T-helper 1 cell treated with Interleukin-12 subunit alpha and Interleukin-12 subunit beta and Interleukin-4 antibody, amounts not matched to agents 30 μg/mL and 1 μg/mL, for 36 hours (primary cell): ENCODE measurements around the gene ATXN1.
"Not testable (repeated sequence)": the region's sequence is repeated elsewhere in the genome, so short reads cannot be mapped to it uniquely, and the experiment has no call there.

Experiments
- H3K27ac Mint-ChIP-seq: one replicate; pipeline ENCODE4 v1.8.0; 2021; ENCODE audit warnings: mild to moderate bottlenecking, mixed read lengths
- H3K27me3 Mint-ChIP-seq: one replicate; pipeline ENCODE4 v1.8.0; 2021; ENCODE audit warnings: low read depth, mixed read lengths
- H3K36me3 Mint-ChIP-seq: one replicate; pipeline ENCODE4 v1.8.0; 2021; ENCODE audit warnings: low read depth, mixed read lengths
- H3K4me1 Mint-ChIP-seq: one replicate; pipeline ENCODE4 v1.8.0; 2021; ENCODE audit warnings: low read depth, mixed read lengths
- H3K4me3 Mint-ChIP-seq: one replicate; pipeline ENCODE4 v1.8.0; 2021; ENCODE audit warnings: mild to moderate bottlenecking, moderate library complexity, mixed read lengths
- H3K9me3 Mint-ChIP-seq: one replicate; pipeline ENCODE4 v1.8.0; 2021; ENCODE audit warnings: mixed read lengths

The ATXN1 gene

DNA sequence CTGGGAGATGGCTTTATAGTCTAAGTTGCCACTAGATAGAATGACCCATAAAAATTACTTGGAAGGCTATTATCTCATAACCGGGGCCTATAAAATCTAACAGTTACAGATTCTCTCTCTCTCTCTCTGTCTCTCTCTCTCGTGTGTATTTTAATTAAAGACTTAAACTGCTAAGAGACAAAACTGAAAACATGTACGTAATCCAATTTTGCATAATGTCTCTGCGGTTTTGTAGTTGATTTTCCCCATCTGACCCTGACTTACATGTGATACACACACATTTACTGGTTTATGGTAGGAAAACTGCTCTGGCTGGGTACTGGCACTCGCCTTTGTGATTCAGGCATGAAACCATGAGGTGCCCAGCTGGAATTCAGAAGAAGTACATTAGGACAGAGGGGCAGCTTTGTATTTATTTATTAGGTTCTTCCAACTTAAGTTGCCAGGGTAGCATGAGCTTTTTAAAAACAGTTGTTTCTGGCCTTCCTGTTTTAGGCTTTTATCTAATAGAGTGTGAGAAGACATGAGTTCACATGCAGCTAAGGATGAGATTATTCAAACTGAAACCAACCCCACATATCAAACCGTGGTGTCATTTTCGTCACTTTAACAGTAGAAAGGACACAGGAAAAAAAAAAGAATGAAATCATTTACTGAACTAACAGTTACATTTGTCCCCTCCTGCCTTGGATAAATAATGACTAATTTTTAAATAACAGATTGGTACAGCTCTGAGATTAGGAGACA is 340.4 kb downstream of the ATXN1 start:
- H3K4me3 Mint-ChIP-seq, result peak overlapping the region; percentile 73
- H3K27me3 Mint-ChIP-seq, result no peaks in the 10 kb centered on the region
- H3K9me3 Mint-ChIP-seq, result no peaks in the 10 kb centered on the region
- peak overlapping the region; percentile 99 for H3K27ac Mint-ChIP-seq
- H3K36me3 Mint-ChIP-seq, result peaks cover 22% of the 10 kb centered on the region
- H3K4me1 Mint-ChIP-seq, result peaks cover 50% of the 10 kb centered on the region

DNA sequence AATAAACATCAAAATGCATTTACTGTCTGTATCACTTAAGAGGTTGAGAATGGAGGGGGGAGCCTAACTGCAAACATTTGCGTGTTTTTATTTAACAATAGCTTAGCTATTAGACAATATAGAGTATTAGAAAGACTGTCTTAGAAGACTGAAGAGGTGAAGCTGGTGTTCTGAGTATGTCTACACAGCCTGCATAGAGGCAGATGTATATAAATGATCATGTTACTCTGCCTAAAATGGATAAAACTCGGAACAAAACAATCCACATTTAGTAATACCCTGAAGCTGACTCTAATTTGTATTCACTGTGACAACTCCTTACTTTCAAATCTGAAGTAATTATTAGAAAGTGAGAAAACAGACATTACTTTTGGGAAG is 340.9 kb downstream of the ATXN1 start:
- Mint-ChIP-seq H3K9me3 (no peaks in the 10 kb centered on the region), H3K4me1 (peaks cover 50% of the 10 kb centered on the region), H3K36me3 (peaks cover 19% of the 10 kb centered on the region), H3K4me3 (peak overlapping the region; percentile 73), H3K27me3 (no peaks in the 10 kb centered on the region), H3K27ac (peak overlapping the region; percentile 99)

DNA sequence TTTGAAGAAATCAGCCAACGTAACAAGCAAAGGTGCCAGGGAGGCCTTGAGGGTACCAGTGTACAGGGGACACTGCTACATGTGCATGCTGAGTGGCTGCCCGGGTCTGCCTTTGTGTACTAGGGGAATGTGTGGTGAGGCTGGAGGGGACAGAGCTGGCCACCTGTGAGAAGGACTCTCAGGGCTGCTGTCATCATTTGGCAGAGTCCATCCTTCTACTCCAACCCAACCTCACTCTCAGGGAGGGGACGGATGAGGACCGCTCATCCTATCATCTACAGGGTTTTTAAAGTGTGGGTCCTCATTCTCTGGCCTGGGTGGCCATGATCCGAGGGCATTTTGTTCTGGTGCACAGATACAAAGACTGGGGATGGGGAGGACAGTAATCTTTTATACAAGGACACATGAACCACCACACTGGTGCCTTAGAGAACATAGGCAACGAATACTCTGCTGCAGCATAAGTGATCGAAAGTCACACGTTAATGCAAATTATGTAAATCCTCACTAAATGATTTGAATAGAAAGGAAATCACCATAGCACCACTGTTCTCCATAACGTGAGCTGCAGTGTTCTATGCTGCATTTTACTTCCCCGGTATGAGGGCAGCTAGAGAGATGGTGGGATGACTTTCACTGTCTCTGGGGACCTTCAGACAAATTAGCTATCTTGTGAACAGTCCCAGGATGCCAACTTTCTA is 341.5 kb downstream of the ATXN1 start:
- no peaks in the 10 kb centered on the region for H3K27me3 Mint-ChIP-seq
- H3K4me1 Mint-ChIP-seq, result peaks cover 50% of the 10 kb centered on the region
- H3K27ac Mint-ChIP-seq, result peak overlapping the region; percentile 99
- peak overlapping the region; percentile 73 for H3K4me3 Mint-ChIP-seq
- peaks cover 18% of the 10 kb centered on the region for H3K36me3 Mint-ChIP-seq
- no peaks in the 10 kb centered on the region for H3K9me3 Mint-ChIP-seq

DNA sequence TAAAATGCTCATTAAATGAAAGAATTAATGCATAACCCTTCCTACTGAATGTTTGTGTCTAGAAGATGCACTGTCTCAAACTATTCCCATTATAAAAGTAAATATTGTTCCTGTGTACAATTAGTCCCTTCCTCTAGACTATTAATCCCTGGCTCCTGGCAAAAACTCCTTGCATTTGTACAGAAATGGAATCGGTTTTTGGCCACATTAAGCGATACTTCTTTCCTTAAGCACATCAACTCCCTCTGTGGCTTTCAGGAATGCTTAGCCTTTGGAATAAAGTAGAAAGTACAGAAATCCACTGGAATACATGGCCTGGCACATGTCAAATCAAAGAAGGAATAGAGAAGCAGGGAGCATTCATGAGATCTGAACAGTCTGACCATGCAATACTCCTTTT is 343.1 kb downstream of the ATXN1 start:
- no peaks in the 10 kb centered on the region for H3K9me3 Mint-ChIP-seq
- H3K4me1 Mint-ChIP-seq, result peaks cover 57% of the 10 kb centered on the region
- H3K27me3 Mint-ChIP-seq, result no peaks in the 10 kb centered on the region
- H3K36me3 Mint-ChIP-seq, result peaks cover 11% of the 10 kb centered on the region
- no peak overlapping the region for H3K4me3 Mint-ChIP-seq
- no peak overlapping the region for H3K27ac Mint-ChIP-seq

DNA sequence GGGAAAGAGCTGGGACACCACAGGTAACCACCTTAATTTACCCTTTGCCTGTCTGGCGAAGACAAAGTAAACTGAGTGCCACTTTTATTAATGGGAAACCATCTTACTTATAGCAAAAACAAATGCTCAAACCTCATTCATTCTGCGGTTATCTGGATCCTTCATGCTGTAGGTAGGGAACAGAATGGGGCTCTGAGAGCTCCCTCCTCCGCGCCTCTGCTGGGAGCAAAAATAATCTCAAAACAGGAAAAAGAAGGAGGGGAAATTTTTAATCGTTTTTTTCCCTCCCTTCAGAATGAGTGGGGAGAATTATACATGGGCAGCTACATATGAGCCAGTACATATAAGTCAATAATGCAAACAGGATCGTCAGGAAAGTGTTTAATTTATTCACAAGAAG is 345.6 kb downstream of the ATXN1 start:
- H3K9me3 Mint-ChIP-seq, result no peaks in the 10 kb centered on the region
- peaks cover 47% of the 10 kb centered on the region for H3K4me1 Mint-ChIP-seq
- H3K27me3 Mint-ChIP-seq, result no peaks in the 10 kb centered on the region
- H3K4me3 Mint-ChIP-seq, result no peak overlapping the region
- peaks cover 10% of the 10 kb centered on the region for H3K36me3 Mint-ChIP-seq
- H3K27ac Mint-ChIP-seq, result no peak overlapping the region

DNA sequence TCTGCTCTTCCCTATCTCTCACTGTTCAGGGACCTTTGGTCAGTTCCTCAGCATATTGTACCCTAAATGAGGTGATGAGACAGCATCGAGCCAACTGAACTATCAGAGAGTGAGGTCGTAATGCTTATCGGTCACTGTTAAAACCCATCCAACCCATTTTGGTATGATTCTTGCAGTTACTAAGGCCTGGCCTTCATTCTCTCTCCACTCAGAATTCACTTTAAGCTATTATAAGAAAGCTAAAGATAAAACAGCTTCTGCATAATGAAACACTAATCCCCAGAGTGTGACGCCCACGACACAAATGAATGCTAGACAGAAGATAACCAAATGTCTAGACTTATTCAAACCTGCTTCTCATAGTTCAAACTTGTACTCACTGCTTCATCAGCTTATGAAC is 347.1 kb downstream of the ATXN1 start:
- peaks cover 40% of the 10 kb centered on the region for H3K4me1 Mint-ChIP-seq
- H3K4me3 Mint-ChIP-seq, result peak overlapping the region; percentile 8
- H3K27me3 Mint-ChIP-seq, result no peaks in the 10 kb centered on the region
- peak overlapping the region; percentile 78 for H3K27ac Mint-ChIP-seq
- H3K36me3 Mint-ChIP-seq, result peaks cover 8% of the 10 kb centered on the region
- no peaks in the 10 kb centered on the region for H3K9me3 Mint-ChIP-seq

DNA sequence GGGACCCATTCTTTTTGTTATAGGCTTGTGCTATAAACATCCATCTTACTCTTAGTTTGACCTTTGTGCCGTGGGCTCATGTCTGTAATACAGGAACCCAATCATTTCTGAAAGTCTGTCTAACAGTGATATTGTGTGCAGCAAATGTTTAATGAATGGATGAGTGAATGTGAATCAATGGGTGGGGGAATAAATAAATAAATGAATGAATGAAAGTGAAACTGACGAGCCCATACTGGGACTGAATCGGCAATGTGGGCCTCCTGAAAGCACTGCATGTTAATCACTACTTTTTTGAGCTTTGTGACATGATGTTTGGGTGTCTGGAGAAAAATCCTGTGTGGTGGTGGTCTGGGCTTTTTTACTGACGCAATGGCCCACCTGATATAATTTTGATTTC is 347.9 kb downstream of the ATXN1 start:
- peak overlapping the region; percentile 78 for H3K27ac Mint-ChIP-seq
- no peaks in the 10 kb centered on the region for H3K9me3 Mint-ChIP-seq
- H3K4me1 Mint-ChIP-seq, result peaks cover 36% of the 10 kb centered on the region
- peaks cover 14% of the 10 kb centered on the region for H3K36me3 Mint-ChIP-seq
- no peaks in the 10 kb centered on the region for H3K27me3 Mint-ChIP-seq
- H3K4me3 Mint-ChIP-seq, result peak overlapping the region; percentile 72

DNA sequence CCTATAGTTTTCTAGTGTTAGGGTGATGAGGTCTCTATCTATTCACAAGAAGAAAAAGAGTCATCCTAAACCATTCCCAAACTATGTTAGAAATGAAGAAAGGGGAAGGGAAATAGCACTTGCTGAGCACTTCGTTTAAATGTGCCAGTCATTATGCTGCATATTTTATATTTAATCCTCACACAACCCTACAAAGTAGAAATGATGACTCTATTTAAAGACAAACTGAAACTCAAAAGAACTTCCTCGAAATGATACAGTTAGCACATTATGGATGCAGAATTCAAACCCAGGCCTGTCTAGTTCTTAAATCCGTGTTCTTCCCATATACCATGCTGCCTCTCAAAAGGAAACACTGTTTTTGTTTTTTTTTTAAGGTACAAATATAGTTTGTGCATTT is 348.3 kb downstream of the ATXN1 start:
- Mint-ChIP-seq H3K4me1 (peaks cover 36% of the 10 kb centered on the region), H3K27me3 (no peaks in the 10 kb centered on the region), H3K36me3 (peaks cover 18% of the 10 kb centered on the region), H3K9me3 (no peaks in the 10 kb centered on the region), H3K27ac (peak overlapping the region; percentile 78), H3K4me3 (peak overlapping the region; percentile 72)

DNA sequence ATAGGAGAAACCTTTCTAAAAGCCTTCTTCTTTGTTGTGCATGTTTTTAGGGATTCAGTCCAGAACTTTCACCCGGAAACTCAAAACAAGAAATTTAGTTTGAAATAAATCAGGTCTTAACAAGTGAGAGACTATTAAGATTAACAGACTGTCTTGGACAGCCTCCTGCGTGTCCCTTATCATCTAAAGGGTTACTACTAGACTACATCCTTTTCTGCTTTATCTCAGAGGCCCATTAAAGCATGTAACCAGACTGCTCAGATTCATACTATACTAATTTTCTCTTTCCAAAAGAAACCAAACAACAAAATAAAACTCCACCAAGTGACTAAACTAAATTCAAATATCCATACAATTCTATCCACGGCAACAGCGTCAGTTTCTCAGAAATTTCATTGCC is 349.1 kb downstream of the ATXN1 start:
- H3K36me3 Mint-ChIP-seq, result peaks cover 26% of the 10 kb centered on the region
- peak overlapping the region; percentile 38 for H3K27ac Mint-ChIP-seq
- H3K9me3 Mint-ChIP-seq, result no peaks in the 10 kb centered on the region
- no peaks in the 10 kb centered on the region for H3K27me3 Mint-ChIP-seq
- peaks cover 38% of the 10 kb centered on the region for H3K4me1 Mint-ChIP-seq
- no peak overlapping the region for H3K4me3 Mint-ChIP-seq

DNA sequence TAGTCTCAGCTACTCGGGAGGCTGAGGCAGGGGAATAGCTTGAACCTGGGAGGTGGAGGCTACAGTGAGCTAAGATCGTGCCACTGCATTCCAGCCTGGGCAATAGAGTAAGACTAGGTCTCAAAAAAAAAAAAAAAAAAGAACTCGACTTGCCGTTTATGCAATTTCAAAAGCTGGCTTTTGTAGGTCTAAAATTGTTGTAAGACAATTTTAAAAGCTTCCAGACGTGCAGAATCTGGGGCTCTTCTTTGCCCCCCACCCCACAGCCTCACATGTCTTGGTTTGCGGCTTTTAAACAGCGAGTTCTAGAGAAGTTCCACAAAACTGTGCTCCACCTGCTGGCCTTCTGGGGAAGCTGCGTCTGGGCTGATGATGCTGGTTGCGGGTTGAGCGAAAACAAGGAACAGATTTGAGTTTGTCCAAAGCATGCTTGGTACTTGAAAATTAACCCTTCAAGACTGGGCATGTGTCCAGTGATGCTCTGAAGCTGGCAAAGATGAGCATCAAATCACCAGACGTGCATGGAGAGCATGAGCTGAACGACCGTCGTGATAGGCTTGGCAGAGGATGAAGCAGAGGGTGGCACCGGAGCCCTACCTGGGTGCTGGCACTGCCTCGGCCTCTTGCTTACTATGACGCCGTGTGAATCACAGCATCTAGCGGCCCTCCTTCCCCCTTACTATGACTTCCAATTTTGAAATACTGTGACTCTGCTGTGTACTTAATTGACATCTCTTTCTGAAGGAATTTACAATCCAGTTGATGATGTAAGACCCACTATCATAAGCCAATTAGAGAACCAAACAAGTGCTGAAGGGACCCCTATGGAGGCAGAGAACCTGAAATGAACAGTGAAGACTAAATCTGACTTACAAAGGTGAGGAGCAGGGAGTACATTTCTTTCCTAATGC is 351.5 kb downstream of the ATXN1 start:
- H3K27me3 Mint-ChIP-seq, result no peaks in the 10 kb centered on the region
- H3K4me1 Mint-ChIP-seq, result peaks cover 48% of the 10 kb centered on the region
- peak overlapping the region; percentile 65 for H3K27ac Mint-ChIP-seq
- H3K36me3 Mint-ChIP-seq, result peaks cover 26% of the 10 kb centered on the region
- no peaks in the 10 kb centered on the region for H3K9me3 Mint-ChIP-seq
- no peak overlapping the region for H3K4me3 Mint-ChIP-seq

DNA sequence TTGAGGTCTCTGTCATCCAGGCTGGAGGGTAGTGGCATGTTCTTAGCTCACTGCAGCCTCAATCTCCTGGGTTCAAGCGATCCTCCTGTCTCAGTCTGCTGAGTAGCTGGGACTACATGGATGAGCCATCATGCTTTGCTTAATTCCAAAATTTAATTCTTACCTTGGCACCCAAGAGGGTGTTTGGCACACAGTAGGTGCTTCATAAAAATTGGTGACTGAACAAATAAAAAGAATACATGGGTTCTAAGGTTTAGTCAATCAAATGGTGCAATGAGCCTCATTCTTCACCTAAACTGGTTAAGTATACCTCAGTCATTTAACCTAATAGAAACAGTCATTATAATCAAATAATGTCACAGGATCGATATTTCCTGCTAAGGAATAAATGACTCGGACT is 352.5 kb downstream of the ATXN1 start:
- Mint-ChIP-seq H3K36me3 (peaks cover 27% of the 10 kb centered on the region), H3K9me3 (no peaks in the 10 kb centered on the region), H3K4me1 (peaks cover 46% of the 10 kb centered on the region), H3K4me3 (no peak overlapping the region), H3K27ac (no peak overlapping the region), H3K27me3 (no peaks in the 10 kb centered on the region)

DNA sequence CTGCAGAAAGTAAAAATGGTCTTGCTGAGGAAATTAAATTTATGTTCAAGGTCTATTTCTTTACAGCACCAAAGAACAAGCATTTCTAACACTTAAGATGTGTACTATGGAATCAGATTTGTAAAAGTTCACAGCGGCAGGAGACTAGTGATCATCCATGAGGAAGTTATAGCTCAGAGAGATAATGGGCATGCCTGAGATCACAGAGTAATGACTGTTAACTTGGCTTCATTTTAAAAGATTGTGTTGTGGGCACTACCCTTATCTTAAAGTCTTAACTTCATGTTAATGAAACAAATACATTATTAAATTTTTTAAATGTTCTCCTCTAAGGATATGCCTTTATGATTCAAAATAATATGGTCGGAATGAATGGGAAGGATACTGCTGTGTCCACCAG is 354.3 kb downstream of the ATXN1 start:
- Mint-ChIP-seq H3K27me3 (no peaks in the 10 kb centered on the region), H3K9me3 (no peaks in the 10 kb centered on the region), H3K4me1 (peaks cover 33% of the 10 kb centered on the region), H3K4me3 (peak overlapping the region; percentile 15), H3K27ac (peak overlapping the region; percentile 16), H3K36me3 (peaks cover 32% of the 10 kb centered on the region)

DNA sequence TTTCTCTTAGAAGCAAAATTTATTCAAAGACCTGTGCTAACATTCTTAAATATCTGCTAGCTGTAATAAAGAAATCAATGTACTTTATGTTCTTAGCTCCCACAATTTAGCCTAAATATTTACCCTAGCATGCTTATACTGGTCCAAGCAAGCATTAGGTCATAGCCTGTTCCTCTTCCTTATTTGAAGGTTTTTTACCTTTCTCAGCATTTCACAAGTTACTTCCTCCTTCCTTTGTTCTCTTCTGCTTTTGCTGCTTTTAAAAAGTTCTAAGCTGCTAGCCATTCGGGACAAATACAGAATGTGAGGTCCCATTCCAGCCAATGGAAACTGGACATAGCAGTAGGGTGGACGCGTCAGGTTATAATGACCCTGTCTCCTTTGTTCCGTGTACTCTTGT is 354.7 kb downstream of the ATXN1 start:
- H3K4me1 Mint-ChIP-seq, result peaks cover 33% of the 10 kb centered on the region
- H3K9me3 Mint-ChIP-seq, H3K27me3 Mint-ChIP-seq: not testable (repeated sequence)
- H3K36me3 Mint-ChIP-seq, result peaks cover 33% of the 10 kb centered on the region
- peak overlapping the region; percentile 16 for H3K27ac Mint-ChIP-seq
- peak overlapping the region; percentile 15 for H3K4me3 Mint-ChIP-seq

DNA sequence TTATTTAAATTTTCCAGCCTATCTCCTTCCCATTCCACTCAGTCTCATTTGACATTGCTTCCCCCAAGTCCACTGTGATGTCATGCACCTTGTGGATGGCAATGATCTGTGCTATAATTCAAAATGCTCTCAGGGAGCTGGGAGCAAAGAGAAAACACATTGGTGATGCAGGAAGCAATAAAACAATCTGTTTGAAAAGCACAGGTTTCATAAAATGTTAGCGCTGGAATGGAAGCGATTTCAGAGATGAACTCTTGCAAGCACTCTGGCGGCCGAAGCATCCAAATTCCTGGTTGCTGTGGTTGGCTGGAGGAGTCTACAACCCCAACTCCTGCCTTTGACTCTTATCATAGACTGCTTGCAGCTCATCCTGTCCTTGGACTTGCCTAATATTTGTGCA is 355.9 kb downstream of the ATXN1 start:
- Mint-ChIP-seq H3K36me3 (peaks cover 34% of the 10 kb centered on the region), H3K27me3 (no peaks in the 10 kb centered on the region), H3K4me3 (no peak overlapping the region), H3K9me3 (no peaks in the 10 kb centered on the region), H3K4me1 (peaks cover 34% of the 10 kb centered on the region), H3K27ac (no peak overlapping the region)
